Ovary (tissue), 3 donors: ENCODE data around the gene MAP1B.

Experiments used
- CTCF ChIP-seq, 3 donors: fragments of 450-650 bp in 2 of 3; fragments of 200-600 bp in 1 of 3; IDR thresholded peaks; one replicate each; pipeline versions ENCODE4 v1.5.1 to v1.8.0; 2016 to 2022; ENCODE audit warnings: antibody characterized with exemption in 3 of 3, mild to moderate bottlenecking in 1 of 3
- EP300 ChIP-seq: sonication (generic); formaldehyde crosslinking; IDR thresholded peaks from one replicate; pipeline ENCODE4 v1.6.1; 2017; ENCODE audit warnings: antibody characterized with exemption
- POLR2A ChIP-seq: fragments of 450-650 bp; IDR thresholded peaks from one replicate; pipeline ENCODE4 v1.6.1; 2017; ENCODE audit warnings: antibody characterized with exemption, mild to moderate bottlenecking, moderate library complexity
- donor health status: DM: no; HTN: no; CAD: no.

GRCh38 chr5:72183101-72183520 is 75.8 kb downstream of the MAP1B start:
- TF ChIP-seq CTCF (IDR thresholded peaks at IDR 0.05) (no peak), POLR2A (no peak), EP300 (no peak)
